ENCODE data around the gene SPTSSB. TPM values are rescaled to one million over a fixed set of nuclear protein-coding genes. Genes with fewer than 3 reads are reported as not detected.

SPTSSB gene
- not detected in 2 replicates for total RNA-seq

GRCh38 chr3:161371441-161372320 lies at the start of gene SPTSSB:
Gene SPTSSB (minus strand): TSS chr3:161371517. CDS start chr3:161346323, 25,194 bp downstream.

Other genes starting within 250 kb of the SPTSSB start
- gene NMD3, start 150.2 kb downstream of the SPTSSB start, total RNA-seq = 78.5 and 89.3 TPM in 2 replicates
- gene OTOL1, start 125.3 kb upstream of the SPTSSB start, total RNA-seq = not detected in 2 replicates